ENCODE results near the gene CDS2.

DNA sequence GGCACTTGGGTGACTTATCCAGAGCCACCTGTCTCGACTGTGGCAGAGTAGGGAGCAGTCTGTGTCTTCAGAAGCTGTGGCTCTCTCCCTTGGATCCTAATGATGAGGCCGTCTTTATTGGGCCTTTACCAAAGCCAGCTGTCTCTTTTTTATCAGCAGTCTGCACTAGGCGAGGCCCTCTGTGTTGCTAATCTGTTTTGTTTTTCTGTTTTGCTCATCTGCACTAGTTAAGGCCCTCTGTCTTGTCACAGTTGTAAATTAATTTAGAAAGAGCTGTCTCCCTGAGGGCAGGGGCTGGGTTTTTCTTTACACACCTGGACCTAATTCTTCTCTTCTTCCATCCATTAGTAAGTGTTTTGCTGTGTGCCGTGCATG is 45.0 kb downstream of the CDS2 start:
- TF ChIP-seq CTCF (IDR thresholded peaks at IDR 0.05) (no peak), ZFX (IDR thresholded peaks at IDR 0.05; ENCODE audit: borderline replicate concordance) (no peak)

All from 22Rv1 (cell line).